GM18907 (cell line): ENCODE measurements around the gene MMP26.
A peak's percentile ranks its signal among the peaks of the same experiment; 100 is the strongest.

Source experiments
- ATAC-seq: cut with Tn5 transposase; IDR thresholded peaks from one replicate; pipeline ENCODE4 v1.9.1; 2021; ENCODE audit warnings: mild to moderate bottlenecking, moderate library complexity; ENCODE audit not compliant: unreplicated experiment

The MMP26 gene

GRCh38 chr11:4704054-4704789, at the start of gene MMP26:
MMP26 (plus strand) TSS chr11:4704784.
- peak; percentile 57 for ATAC-seq

- no peak for ATAC-seq
These were observed 45.7 kb upstream of the MMP26 start for GRCh38 chr11:4658629-4659445.

GRCh38 chr11:4662876-4663275, 41.7 kb upstream of the MMP26 start:
- no peak for ATAC-seq

- ATAC-seq = no peak
These were observed 40.4 kb upstream of the MMP26 start for GRCh38 chr11:4664183-4664582.

GRCh38 chr11:4664786-4665185, 39.8 kb upstream of the MMP26 start:
- ATAC-seq = no peak

DNA sequence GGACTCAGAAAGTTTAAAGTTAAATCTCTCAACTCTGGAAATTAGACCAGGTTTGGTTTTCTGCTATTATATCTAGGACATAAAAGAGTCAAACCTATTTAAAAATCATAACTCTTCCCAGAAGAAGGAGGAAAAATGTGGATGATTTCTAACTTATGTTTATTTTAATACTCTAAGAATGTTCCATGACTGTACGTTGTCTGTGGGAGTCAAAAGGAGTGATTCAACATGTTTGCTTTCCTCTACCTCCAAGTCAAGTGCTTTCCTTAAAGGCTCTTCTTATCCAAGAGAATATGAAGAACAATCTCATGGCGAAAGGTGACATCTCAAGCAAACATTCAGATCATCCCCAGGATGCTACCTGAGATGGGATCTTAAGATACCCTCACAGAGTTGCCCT, 39.2 kb upstream of the MMP26 start:
- no peak for ATAC-seq

DNA sequence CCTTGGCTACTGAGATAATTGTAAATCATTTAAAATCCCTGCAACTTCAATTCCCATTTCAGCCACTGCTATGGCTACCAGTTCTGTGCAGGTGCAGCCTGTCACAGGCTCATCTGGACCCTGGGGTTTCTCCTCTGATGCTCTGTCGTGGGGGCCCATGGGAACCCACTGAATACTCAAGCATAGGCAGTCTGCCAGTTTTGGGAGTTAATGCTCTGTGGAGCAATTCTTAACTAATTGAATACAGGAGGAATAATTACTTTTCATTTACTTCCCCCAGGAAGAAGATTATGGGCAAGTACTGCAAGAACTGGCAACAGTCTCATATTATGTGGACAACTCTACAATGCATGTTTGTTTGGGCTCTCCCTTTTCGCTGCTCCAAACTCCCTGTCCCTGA, 32.8 kb upstream of the MMP26 start:
- no peak for ATAC-seq

DNA sequence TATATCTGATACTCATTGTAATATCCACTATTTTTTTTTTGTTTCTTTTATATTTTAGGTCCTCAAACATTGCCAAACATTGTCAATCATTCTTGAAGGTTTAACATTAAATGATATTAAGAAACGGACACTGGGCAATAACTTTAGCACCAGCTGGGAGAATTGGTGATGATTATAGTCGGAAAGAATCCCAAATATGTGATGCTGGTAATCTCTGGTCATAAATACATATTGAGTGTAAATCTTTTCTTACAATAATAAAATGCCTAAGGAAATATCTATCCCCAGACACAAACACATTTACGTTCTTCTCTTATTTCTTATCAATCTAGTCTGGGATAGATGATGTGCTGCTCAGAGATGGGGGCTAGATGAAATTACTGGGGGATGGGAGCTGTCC, 32.1 kb upstream of the MMP26 start:
- ATAC-seq = no peak

DNA sequence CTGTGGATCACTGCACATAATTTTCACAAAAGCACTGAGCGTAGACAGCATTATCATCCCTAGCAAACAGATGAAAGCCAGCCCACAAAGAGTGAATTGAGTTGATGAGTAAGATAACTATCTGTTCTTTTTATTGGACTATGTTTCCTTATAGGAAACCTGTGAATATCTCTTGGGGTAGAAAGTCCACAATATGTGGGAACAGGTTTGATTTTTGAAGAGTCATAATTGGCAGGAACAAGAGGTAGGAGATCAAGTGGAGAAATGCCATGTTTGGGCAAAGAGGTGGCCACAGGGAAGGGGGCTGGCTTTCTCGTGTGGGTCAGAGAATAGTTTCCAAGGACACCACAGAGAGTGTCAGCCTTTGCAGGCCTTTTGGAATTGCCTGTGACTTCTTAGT, 30.8 kb upstream of the MMP26 start:
- ATAC-seq = no peak

DNA sequence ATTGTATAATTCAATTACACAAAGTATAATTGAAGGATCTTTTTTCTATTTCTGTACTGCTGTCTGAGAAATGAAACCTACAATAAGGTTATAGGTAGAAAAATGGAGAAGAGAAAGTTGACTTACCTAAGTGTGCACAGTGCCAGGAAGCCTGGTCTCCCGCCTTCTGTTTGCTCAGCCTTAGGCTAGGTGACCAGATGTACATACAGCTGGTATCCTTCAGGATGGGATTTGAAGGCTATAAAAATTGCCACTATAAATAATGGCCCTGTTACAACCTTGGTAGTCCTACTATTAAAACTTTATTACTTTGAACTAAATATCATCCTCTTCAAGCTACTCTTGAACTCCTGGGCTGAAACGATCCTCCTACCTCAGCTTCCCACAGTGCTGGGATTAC, 26.6 kb upstream of the MMP26 start:
- ATAC-seq = no peak

- ATAC-seq = no peak
These were observed 24.2 kb upstream of the MMP26 start for GRCh38 chr11:4680341-4680740.

DNA sequence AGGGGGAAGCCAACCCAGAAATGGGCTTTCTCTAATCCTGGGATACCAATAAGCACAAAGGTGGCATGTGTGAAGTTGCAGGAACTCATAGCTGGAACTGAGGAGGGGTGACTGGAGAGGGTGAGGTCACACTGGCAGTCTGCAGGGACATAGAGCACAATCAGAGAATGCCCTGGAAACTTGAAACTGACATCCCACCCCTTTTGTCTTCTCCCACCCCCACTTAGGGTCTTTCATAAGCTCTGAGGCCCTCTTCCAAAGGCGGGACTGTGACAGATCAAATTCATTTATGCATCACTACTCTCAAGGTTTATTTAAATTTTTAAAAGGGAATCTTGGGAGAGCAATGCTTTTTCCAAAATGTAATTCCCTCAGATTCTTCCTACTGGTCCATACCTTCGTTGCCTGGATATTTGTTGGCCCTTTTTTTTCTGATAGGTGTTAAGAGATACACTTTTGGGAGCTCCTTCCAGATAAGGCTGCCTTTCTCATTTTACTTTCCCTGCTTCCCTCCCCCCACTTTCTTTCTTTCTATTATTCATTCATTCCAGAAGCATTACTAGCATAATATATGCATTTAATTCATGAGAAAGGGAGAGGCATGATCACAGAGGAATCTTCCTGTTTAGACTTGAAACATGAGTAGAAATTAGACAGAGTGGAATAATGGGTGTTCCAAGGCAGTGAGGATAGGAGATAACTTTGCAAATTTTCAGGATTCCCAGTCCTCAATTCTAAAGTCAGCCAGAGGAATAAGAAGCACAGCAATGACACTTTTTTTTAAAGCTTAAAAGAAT, 21.8 kb upstream of the MMP26 start:
- no peak for ATAC-seq

DNA sequence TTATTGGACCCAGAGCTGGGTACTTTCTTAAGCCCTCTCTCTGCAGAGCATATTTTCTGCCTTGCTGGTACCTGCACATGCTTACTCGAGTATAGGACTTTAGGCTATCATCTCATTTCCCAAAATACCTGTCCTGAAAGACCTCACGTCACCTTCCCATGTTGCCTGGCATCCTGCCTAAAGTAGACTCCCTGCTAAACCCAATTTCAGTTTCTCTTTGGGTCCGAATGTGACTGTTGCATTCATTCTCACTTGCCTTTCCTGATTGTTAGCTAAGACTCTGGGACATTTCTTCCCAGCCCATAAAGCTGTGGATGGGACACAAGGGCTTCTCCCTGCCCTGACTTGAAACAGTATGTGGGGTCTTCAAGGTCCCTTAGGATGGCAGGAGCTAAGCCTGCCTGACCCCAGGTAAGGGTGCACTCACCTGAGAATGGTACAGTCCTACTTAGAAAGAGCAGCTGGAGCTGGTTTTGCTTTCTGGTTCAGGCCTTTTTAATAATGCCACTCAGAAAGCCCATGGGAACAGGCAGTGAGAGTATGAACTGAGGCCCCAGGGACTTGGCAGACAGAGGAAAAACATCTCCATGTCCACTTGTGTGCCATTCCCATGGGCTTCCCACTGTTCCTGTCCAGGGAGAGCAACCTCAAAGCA, 19.8 kb upstream of the MMP26 start:
- no peak for ATAC-seq

- no peak for ATAC-seq
These were observed 9.1 kb upstream of the MMP26 start for GRCh38 chr11:4695442-4695841.

- ATAC-seq = no peak
These were observed 7.0 kb upstream of the MMP26 start, which contains the start of gene OR51E2 for GRCh38 chr11:4697585-4697984. OR51E2 (minus strand) TSS chr11:4697853; CDS start chr11:4682711, 15,142 bp downstream.

- peak; percentile 94 for ATAC-seq
These were observed 4.7 kb upstream of the MMP26 start for GRCh38 chr11:4699697-4700435.

GRCh38 chr11:4700436-4700820, 4.2 kb upstream of the MMP26 start:
- ATAC-seq = no peak

- no peak for ATAC-seq
These were observed 278 bp downstream of the MMP26 start for GRCh38 chr11:4704790-4705334.

- no peak for ATAC-seq
These were observed 8.7 kb downstream of the MMP26 start for GRCh38 chr11:4713241-4713640.

DNA sequence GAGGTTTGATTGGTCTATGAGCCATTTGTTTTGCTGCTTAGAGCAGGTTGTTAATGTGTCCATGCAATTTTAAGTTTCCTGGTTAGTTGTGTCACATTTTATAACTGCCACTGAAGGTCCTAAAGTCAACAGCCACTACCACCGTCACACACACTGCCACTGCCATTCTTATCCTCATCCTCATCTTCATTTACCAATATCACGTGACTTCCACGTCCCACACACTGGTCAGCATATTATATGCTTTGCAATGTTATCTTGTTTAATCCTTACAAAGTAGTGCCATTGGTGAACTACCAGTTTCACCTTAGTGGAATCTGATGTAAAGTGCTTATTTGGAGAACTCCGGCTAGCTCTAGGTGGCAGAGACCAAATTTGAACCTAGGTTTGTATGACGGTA, 9.7 kb downstream of the MMP26 start:
- ATAC-seq = no peak
